ENCODE measurements around the gene RASAL2.
A peak's percentile ranks its signal among the peaks of the same experiment; 100 is the strongest.
"Not testable (repeated sequence)": the region's sequence is repeated elsewhere in the genome, so short reads cannot be mapped to it uniquely, and the experiment has no call there.

Gene RASAL2

GRCh38 chr1:178192686-178193085 lies 98.8 kb downstream of the RASAL2 start:
- in situ Hi-C loops (cut with MboI; ENCODE audit: low pct_unique_long_range_greater_than_20kb, low sequenced_read_pairs) = loop anchor here (25.0 kb wide), 1 partner anchor 130 kb away; no protein-coding TSS in a partner anchor
- peak; percentile 85 for DNase-seq

GRCh38 chr1:178196631-178197030 lies 102.7 kb downstream of the RASAL2 start:
- no peak for DNase-seq
- in situ Hi-C loops (cut with MboI; ENCODE audit: low pct_unique_long_range_greater_than_20kb, low sequenced_read_pairs) = loop anchor here (25.0 kb wide), 1 partner anchor 134 kb away; no protein-coding TSS in a partner anchor

GRCh38 chr1:178202095-178202494 lies 108.2 kb downstream of the RASAL2 start:
- DNase-seq; in situ Hi-C loops (cut with MboI; ENCODE audit: low pct_unique_long_range_greater_than_20kb, low sequenced_read_pairs): not testable (repeated sequence)

- DNase-seq; in situ Hi-C loops (cut with MboI; ENCODE audit: low pct_unique_long_range_greater_than_20kb, low sequenced_read_pairs): not testable (repeated sequence)
Observed at GRCh38 chr1:178202546-178202945, 108.6 kb downstream of the RASAL2 start.

- in situ Hi-C loops (cut with MboI; ENCODE audit: low pct_unique_long_range_greater_than_20kb, low sequenced_read_pairs) = not testable (repeated sequence)
- DNase-seq = peak; percentile 40
Observed at GRCh38 chr1:178208269-178208856, 114.5 kb downstream of the RASAL2 start.

DNA sequence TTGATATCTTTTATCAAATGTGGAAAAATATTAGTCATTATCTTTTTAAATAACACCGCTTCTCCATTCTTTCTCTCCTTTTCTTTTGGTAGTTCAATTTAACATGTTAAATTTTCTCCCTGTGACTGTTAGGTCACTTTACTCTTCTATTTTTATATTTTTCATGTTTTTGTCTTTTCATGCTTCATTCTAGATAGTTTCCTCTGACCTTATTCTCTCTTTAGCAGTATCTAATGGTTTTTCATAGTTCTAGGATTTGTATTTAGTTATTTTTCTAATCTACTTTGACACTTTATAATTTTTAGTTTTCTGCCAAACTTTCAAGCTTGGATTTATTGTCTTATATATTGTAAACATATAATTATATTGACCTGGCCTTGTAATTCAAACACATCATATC lies 116.0 kb downstream of the RASAL2 start:
- in situ Hi-C loops (cut with MboI; ENCODE audit: low pct_unique_long_range_greater_than_20kb, low sequenced_read_pairs) = no loop called here
- DNase-seq = no peak

DNA sequence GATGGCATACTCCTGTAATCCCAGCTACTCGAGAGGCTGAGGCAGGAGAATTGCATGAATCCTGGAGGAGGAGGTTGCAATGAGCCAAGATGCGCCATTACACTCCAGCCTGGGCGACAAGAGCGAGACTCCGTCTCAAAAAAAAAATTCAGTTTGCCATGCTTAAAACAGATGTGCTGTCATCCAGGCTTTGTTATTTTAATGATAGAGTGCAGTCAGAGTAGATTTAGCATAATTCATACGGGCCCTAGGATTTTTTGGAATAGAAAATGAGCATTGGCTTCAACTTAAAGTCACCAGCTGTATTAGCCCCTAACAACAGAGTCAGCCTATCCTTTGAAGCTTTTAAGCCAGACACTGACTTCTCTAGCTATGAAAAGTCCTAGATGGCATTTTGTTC lies 124.6 kb downstream of the RASAL2 start:
- DNase-seq = no peak
- in situ Hi-C loops (cut with MboI; ENCODE audit: low pct_unique_long_range_greater_than_20kb, low sequenced_read_pairs) = no loop called here

- in situ Hi-C loops (cut with MboI; ENCODE audit: low pct_unique_long_range_greater_than_20kb, low sequenced_read_pairs) = no loop called here
- no peak for DNase-seq
Observed at GRCh38 chr1:178220094-178220493, 126.2 kb downstream of the RASAL2 start.

GRCh38 chr1:178223289-178223688 lies 129.4 kb downstream of the RASAL2 start:
- in situ Hi-C loops (cut with MboI; ENCODE audit: low pct_unique_long_range_greater_than_20kb, low sequenced_read_pairs) = no loop called here

GRCh38 chr1:178224358-178224757 lies 130.5 kb downstream of the RASAL2 start:
- no peak for DNase-seq
- in situ Hi-C loops (cut with MboI; ENCODE audit: low pct_unique_long_range_greater_than_20kb, low sequenced_read_pairs) = no loop called here

More at GRCh38 chr1:178223289-178223688, 129.4 kb downstream of the RASAL2 start:
- DNase-seq = no peak

DNA sequence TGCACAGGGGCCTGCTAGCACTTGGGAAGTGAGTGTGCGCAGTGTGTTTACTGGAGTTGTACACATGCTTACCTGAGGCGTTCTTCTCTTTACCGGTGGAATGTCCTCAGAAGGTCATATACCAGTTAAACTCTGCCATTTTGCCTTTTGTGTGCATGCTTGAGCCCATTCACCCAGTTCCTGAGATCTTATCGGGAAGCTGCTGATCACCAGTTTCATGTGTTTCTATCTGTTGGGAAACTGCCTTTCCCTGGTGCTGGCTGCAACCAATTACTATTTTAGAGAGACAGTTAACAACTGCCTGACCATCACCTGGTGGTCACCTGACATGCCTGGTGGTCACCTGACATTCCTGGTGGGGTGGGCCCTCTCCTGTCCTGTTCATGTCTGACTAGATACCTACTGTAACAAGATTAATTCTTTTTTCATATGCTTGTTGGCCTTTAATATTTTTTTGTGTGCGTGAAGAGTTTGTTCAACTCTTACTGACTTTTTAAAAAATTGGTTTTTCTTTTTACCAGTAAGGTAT lies 137.0 kb downstream of the RASAL2 start:
- DNase-seq = no peak
- in situ Hi-C loops (cut with MboI; ENCODE audit: low pct_unique_long_range_greater_than_20kb, low sequenced_read_pairs) = no loop called here

GRCh38 chr1:178232108-178232507 lies 138.2 kb downstream of the RASAL2 start:
- in situ Hi-C loops (cut with MboI; ENCODE audit: low pct_unique_long_range_greater_than_20kb, low sequenced_read_pairs) = no loop called here

GRCh38 chr1:178232949-178233348 lies 139.0 kb downstream of the RASAL2 start:
- no peak for DNase-seq
- in situ Hi-C loops (cut with MboI; ENCODE audit: low pct_unique_long_range_greater_than_20kb, low sequenced_read_pairs) = no loop called here

More at GRCh38 chr1:178232108-178232507, 138.2 kb downstream of the RASAL2 start:
- DNase-seq = no peak

GRCh38 chr1:178237121-178237520 lies 143.2 kb downstream of the RASAL2 start:
- in situ Hi-C loops (cut with MboI; ENCODE audit: low pct_unique_long_range_greater_than_20kb, low sequenced_read_pairs) = no loop called here
- no peak for DNase-seq

GRCh38 chr1:178238722-178239510 lies 145.0 kb downstream of the RASAL2 start:
- in situ Hi-C loops (cut with MboI; ENCODE audit: low pct_unique_long_range_greater_than_20kb, low sequenced_read_pairs) = no loop called here
- peak; percentile 24 for DNase-seq

GRCh38 chr1:178241057-178241456 lies 147.2 kb downstream of the RASAL2 start:
- no peak for DNase-seq
- in situ Hi-C loops (cut with MboI; ENCODE audit: low pct_unique_long_range_greater_than_20kb, low sequenced_read_pairs) = no loop called here

DNA sequence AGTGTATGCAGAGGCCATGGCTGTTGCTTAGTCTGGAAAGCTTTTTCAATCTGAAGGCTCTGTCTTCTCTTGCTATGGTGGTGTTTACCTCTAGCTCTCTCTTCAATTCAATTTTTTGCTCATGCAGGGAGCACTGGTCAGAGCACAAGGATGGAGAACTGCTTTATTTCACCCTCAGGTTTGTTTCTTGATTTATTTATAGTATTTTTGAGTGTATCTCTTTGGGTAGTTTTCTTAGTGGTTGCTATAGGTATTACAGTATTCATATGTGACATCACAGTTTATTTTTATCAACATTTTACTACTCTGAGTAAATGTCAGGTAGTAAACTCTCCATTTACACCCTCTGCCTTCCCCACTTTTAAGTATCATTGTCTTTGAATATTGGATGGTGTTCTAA lies 147.9 kb downstream of the RASAL2 start:
- in situ Hi-C loops (cut with MboI; ENCODE audit: low pct_unique_long_range_greater_than_20kb, low sequenced_read_pairs) = no loop called here
- no peak for DNase-seq

DNA sequence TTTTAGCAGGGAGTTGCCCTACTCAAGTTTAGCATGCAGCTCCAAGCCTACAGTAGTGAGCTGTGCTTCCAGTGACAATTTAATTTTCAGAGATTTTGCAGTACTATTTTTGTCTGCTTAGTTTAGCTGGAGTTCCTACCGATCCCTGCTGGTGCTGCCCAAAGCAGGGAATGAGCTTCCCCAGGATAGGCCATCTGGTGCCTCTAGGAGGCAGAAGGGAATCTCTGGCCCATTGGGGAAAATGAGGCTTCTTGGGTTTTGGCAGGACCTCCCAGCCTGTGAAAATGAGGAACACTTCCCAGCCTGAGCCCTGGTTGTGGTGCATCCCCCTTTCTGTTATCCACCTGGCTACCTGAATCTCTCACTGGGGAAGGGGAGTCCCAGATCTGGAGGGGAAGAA lies 149.2 kb downstream of the RASAL2 start:
- no peak for DNase-seq
- in situ Hi-C loops (cut with MboI; ENCODE audit: low pct_unique_long_range_greater_than_20kb, low sequenced_read_pairs) = no loop called here

DNA sequence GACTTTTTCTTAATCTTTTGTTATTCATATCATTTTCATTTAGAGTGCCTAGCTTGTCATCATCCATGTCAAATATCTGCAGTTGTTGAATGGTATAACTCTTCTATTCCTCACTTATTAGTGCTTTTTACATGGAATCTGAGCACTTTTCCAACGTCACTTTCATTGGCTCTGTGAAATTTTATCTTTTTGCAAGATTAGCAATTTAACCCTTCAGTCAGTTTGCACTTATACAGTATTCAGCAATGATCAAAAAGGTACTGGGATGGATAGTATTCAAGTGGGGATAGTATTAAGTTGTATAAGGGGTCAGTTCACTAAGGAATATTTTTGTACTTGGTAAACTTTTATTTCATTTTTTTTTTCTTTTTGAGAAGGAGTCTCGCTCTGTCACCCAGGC lies 150.0 kb downstream of the RASAL2 start:
- in situ Hi-C loops (cut with MboI; ENCODE audit: low pct_unique_long_range_greater_than_20kb, low sequenced_read_pairs) = no loop called here
- DNase-seq = no peak

- DNase-seq; in situ Hi-C loops (cut with MboI; ENCODE audit: low pct_unique_long_range_greater_than_20kb, low sequenced_read_pairs): not testable (repeated sequence)
Observed at GRCh38 chr1:178248284-178248683, 154.4 kb downstream of the RASAL2 start.
